Renal pelvis (tissue), 4 donors: ENCODE measurements around the gene SLC16A1. TPM values are rescaled to one million over a fixed set of nuclear protein-coding genes. Genes with fewer than 3 reads are reported as not detected.
"Not testable (repeated sequence)": the region's sequence is repeated elsewhere in the genome, so short reads cannot be mapped to it uniquely, and the experiment has no call there.

Experiments
- DNase-seq: peaks from one replicate; pipeline ENCODE4 v3.0.0-alpha.2; 2013
- polyA plus RNA-seq, 3 donors: library from polyadenylated mRNA; unstranded; fragments of 120-200 nt; gene quantifications; one replicate each; pipeline ENCODE4 v1.2.1, GENCODE V29; 2013; ENCODE audit not compliant: insufficient read length in 3 of 3

SLC16A1 gene
- polyA plus RNA-seq, 3 donors = 53.2 to 60.5 (median 59.8) TPM

- no peak for DNase-seq
Measured at GRCh38 chr1:112933820-112934571, 22.0 kb downstream of the SLC16A1 start.

DNA sequence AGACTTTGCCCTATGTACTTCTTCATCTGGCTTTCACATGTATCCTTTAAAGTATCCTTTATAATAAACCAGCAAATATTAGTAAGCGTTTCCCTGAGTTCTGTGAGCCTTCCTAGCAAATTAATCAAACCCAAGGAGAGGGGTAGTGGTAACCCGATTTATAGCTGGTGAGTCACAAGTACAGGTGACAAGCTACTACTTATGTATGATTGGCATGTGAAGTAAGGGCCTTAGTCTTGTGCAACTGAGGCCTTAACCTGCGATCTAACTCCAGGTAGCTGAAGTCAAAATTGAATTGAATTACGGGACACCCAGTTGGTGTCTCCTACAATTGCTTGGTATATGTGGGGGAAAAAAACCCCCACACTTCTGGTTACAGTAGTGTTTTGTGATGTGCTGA, 26.0 kb downstream of the SLC16A1 start:
- no peak for DNase-seq

DNA sequence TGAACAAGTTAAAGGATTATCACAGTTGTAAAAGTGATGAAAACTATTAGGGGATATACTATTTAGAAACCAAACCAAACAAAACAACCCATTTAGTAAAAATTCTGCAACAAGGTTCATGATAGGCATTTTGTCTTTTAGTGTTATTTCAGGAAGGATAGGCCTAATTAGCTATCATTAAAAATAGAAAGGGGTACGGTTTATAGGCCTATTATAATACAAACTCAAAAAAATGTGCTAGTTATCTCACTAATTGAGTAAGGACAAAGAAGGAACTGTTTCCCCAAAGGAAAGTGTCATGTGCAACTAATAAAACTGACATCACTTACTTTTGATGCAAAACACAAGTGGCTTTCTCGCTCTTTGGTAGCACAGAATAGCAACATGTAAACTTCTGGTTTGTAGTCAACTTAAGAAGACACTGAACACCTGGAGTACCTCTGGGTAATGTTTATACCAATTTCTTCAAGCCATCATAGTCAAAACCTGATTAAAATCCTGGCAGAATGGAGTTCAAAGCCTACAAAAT, 28.5 kb downstream of the SLC16A1 start:
- no peak for DNase-seq

DNA sequence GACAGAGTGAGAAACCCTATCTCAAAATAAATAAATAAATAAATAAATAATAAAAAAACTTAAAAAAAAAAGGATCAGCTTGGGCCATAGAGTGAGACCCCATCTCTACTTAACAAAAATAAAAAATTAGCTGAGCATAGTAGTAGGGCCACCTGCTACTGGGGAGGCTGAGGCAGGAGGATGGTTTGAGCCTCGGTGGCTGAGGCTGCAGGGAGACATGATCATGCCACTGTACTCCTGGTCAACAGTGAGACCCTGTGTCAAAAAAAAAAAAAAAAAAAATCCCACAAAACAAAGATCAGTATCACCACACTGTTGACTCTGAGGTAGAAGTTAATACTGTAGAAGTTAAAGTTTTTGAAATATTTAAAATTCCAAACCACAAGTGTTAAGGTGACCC, 29.1 kb downstream of the SLC16A1 start:
- no peak for DNase-seq

- DNase-seq = no peak
Measured at GRCh38 chr1:112925015-112925414, 31.0 kb downstream of the SLC16A1 start.

GRCh38 chr1:112923959-112924349, 32.0 kb downstream of the SLC16A1 start:
- DNase-seq = no peak

GRCh38 chr1:112923234-112923958, 32.6 kb downstream of the SLC16A1 start:
- no peak for DNase-seq

GRCh38 chr1:112911506-112912220, 44.3 kb downstream of the SLC16A1 start:
- DNase-seq = no peak

DNA sequence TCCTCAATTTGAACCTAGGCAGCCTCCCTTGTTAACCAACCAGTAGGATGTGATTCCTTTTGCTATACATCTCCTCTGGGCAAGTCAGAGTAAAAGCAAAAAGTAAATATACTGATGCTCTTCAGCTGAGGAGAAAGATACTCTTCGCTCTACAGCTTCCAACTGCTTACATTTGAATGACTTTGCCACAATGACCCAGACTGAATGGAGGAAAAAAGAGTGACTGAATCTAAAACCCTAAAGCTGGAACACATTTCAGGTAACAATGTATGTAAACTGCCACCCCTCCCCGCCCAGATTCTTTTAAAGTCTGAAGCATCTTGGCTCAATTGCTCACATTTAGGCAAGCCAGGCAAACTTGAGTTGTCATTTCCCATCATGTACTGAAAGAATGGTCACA, 46.1 kb downstream of the SLC16A1 start:
- DNase-seq = no peak

GRCh38 chr1:112906150-112906698, 49.8 kb downstream of the SLC16A1 start:
- no peak for DNase-seq

- no peak for DNase-seq
Measured at GRCh38 chr1:112905395-112906149, 50.4 kb downstream of the SLC16A1 start.

- no peak for DNase-seq
Measured at GRCh38 chr1:112904831-112905261, 51.1 kb downstream of the SLC16A1 start.

GRCh38 chr1:112904071-112904830, 51.7 kb downstream of the SLC16A1 start:
- no peak for DNase-seq

- DNase-seq = no peak
Measured at GRCh38 chr1:112902221-112902620, 53.8 kb downstream of the SLC16A1 start.

DNA sequence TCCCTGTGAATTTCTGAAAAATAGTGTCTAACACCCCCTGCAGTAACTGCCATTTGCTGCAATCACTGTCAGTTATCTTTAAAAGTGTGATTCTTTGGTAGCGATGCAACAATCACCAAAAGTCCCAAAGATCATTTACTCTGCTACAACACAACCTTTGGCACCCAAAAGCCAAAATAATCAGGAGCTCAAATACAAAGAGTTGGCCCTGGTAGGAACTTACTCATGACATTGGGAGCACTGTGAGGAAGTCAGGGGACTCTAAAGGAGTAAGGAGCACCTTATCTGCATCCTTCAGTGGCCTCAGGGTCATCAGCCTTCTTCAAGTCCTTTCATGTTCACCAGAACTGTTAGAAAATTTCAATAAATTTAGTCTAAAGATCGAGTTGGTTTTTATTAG, 54.6 kb downstream of the SLC16A1 start:
- DNase-seq = no peak

DNA sequence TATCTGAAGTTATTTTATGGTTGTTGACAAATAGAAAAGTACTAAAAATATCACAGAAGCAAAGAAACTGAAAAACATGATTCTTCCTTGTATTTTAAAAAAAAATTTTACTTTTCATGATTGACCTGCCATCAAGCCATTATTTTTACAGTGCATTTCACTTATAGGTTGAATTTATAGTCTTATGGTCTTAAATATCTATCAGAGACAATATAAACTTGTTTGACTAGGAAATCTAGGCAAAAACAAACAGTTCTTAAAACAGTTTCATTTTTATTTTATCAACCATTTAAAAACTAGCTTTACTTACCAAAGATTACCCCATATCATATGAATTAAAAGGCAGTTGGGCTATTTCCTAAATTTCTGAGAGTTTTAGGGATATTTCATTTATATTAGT, 59.2 kb downstream of the SLC16A1 start:
- no peak for DNase-seq

DNA sequence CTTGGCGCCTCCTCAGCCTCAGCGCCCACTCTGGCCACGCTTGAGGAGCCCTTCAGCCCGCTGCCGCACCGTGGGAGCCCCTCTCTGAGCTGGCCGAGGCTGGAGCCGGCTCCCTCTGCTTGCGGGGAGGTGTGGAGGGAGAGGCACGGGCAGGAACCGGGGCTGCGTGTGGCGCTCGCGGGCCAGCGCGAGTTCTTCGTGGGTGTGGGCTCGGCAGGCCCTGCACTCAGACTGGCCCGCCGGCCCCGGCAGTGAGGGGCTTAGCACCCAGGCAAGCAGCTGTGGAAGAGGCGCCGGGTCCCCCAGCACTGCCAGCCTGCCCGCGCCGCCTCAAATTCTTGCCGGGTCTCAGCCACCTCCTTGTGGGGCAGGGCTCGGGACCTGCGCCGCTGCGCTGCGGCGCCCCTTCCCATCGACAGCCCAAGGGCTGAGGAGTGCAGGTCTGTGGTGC, 61.4 kb downstream of the SLC16A1 start:
- no peak for DNase-seq

DNA sequence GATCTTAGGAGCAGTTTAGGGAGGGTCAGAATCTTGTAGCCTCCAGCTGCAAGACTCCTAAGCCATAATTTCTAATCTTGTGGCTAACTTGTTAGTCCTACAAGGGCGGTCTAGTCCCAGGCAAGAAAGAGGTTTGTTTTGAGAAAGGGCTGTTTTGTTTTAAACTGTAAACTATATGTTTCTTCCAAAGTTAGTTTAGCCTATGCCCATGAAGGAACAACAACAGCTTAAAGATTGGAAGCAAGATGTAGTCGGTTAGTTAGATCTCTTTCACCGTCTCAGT, 62.0 kb downstream of the SLC16A1 start:
- DNase-seq = no peak

- DNase-seq = no peak
Measured at GRCh38 chr1:112893288-112894009, 62.5 kb downstream of the SLC16A1 start.

- not testable (repeated sequence) for DNase-seq
Measured at GRCh38 chr1:112889906-112890305, 66.1 kb downstream of the SLC16A1 start.
